Measurements from ENCODE around the gene METTL26. TPM values are rescaled to one million over a fixed set of nuclear protein-coding genes. Genes with fewer than 3 reads are reported as not detected.

METTL26 gene
- total and polyA plus RNA-seq, 2 experiments from 2014 or later: 77.9 to 155 TPM

DNA sequence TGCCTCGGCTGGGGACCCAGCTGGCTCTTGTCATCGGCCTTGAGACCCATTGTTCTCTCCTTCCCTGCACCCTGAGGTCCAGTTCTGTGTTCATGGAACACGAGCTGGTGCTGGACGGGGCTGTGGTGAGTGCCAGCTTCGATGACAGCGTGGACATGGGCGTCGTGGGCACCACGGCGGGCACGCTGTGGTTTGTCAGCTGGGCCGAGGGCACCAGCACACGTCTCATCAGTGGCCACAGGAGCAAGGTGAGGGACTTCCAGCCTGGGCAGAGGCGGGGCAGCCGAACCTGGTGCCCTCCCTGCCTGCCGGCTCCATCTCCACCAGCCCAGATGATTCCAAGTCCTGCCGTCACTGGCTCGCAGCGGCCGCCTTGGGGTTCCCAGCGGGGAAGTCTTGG lies 26.5 kb upstream of the METTL26 start:
- no peaks in the 10 kb centered on the region for H3K36me3 ChIP-seq (replicated peaks; ENCODE audit: insufficient read depth, low read depth)
- 98% methylated on average over 21 of the region's 21 CpGs for WGBS (ENCODE audit: low lambda C conversion rate, missing lambda C conversion rate)

DNA sequence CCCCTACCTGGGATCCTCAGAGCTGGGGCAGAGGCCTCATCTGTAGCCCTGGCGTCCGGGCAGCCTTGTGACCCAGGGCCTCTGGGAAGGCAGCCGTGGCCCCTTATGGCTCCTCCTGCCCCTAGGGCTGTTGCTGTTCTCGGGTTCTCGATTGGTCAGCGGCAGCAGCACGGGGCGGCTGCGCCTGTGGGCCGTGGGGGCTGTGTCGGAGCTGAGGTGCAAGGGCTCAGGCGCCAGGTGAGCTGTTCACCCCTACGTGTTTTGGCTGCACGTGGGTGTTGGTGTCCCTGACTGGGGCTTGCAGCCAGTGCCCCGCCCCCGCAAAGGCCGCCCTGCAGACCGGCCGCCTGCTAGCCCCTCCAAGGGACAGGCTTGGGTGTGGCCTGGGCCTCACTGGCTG lies 26.0 kb upstream of the METTL26 start:
- Histone ChIP-seq H2AFZ (no peak overlapping the region), H3K27me3 (no peaks in the 10 kb centered on the region), H3K9me3 (ENCODE audit: low read depth) (no peaks in the 10 kb centered on the region), H4K20me1 (ENCODE audit: insufficient read depth, poor library complexity, severe bottlenecking) (no peaks in the 10 kb centered on the region), H3K9me2 (replicated peaks; ENCODE audit: insufficient read depth) (no peaks in the 10 kb centered on the region), H3K27ac (no peak overlapping the region), H3K79me2 (no peaks in the 10 kb centered on the region), H3K4me3 (no peak overlapping the region), H3K4me2 (no peak overlapping the region), H3K4me1 (ENCODE audit: insufficient read depth) (peaks cover 3% of the 10 kb centered on the region), H3K36me3 (replicated peaks; ENCODE audit: insufficient read depth, low read depth) (no peaks in the 10 kb centered on the region)
- WGBS (ENCODE audit: low lambda C conversion rate, missing lambda C conversion rate): 98% methylated on average over 19 of the region's 19 CpGs
- no peak for DNase-seq (ENCODE audit: low spot score)
- TF ChIP-seq EZH2phosphoT487 (IDR thresholded peaks at IDR 0.05; ENCODE audit: low read depth, severe bottlenecking, unreplicated experiment): no peak
- TF ChIP-seq EZH2 (IDR thresholded peaks at IDR 0.05; ENCODE audit: borderline replicate concordance): no peak
- TF ChIP-seq, protein P1, sequence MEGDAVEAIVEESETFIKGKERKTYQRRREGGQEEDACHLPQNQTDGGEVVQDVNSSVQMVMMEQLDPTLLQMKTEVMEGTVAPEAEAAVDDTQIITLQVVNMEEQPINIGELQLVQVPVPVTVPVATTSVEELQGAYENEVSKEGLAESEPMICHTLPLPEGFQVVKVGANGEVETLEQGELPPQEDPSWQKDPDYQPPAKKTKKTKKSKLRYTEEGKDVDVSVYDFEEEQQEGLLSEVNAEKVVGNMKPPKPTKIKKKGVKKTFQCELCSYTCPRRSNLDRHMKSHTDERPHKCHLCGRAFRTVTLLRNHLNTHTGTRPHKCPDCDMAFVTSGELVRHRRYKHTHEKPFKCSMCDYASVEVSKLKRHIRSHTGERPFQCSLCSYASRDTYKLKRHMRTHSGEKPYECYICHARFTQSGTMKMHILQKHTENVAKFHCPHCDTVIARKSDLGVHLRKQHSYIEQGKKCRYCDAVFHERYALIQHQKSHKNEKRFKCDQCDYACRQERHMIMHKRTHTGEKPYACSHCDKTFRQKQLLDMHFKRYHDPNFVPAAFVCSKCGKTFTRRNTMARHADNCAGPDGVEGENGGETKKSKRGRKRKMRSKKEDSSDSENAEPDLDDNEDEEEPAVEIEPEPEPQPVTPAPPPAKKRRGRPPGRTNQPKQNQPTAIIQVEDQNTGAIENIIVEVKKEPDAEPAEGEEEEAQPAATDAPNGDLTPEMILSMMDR (IDR thresholded peaks at IDR 0.05; ENCODE audit: poor library complexity): no peak

More for the DNA sequence above, 26.5 kb upstream of the METTL26 start:
- Histone ChIP-seq H2AFZ (no peak overlapping the region), H3K9me2 (replicated peaks; ENCODE audit: insufficient read depth) (no peaks in the 10 kb centered on the region), H3K27ac (no peak overlapping the region), H3K4me2 (no peak overlapping the region), H4K20me1 (ENCODE audit: insufficient read depth, poor library complexity, severe bottlenecking) (no peaks in the 10 kb centered on the region), H3K27me3 (no peaks in the 10 kb centered on the region), H3K4me1 (ENCODE audit: insufficient read depth) (peaks cover 5% of the 10 kb centered on the region), H3K4me3 (no peak overlapping the region), H3K9me3 (ENCODE audit: low read depth) (no peaks in the 10 kb centered on the region), H3K79me2 (no peaks in the 10 kb centered on the region)
- DNase-seq (ENCODE audit: low spot score): no peak
- TF ChIP-seq EZH2phosphoT487 (IDR thresholded peaks at IDR 0.05; ENCODE audit: low read depth, severe bottlenecking, unreplicated experiment) (no peak), EZH2 (IDR thresholded peaks at IDR 0.05; ENCODE audit: borderline replicate concordance) (no peak)
- TF ChIP-seq, protein P1 (IDR thresholded peaks at IDR 0.05; ENCODE audit: poor library complexity): no peak

DNA sequence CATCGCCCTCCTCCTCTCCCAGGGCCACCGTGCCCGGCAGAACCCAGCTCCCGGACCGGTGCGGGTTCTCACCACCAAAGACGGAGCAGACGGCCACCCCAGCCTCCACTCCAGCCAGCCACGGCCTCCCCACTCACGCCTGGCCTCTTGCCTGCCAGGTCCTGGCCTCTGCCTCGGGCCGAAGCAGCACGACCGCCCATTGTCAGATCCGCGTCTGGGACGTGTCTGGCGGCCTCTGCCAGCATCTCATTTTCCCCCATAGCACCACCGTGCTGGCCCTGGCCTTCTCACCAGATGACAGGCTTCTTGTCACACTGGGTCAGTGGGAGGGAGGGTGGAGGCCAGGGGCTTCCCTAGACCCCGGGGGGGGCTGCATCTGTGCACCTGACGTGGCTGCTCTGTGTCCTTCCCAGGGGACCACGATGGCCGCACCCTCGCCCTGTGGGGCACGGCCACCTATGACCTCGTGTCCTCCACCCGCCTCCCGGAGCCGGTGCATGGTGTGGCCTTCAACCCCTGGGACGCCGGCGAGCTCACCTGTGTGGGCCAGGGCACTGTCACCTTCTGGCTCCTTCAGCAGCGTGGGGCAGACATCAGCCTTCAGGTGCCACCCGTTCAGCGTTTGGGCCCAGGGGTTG lies 25.2 kb upstream of the METTL26 start:
- Histone ChIP-seq H3K27ac (no peak overlapping the region), H3K4me1 (ENCODE audit: insufficient read depth) (peaks cover 3% of the 10 kb centered on the region), H2AFZ (no peak overlapping the region), H3K27me3 (no peaks in the 10 kb centered on the region), H3K9me2 (replicated peaks; ENCODE audit: insufficient read depth) (no peaks in the 10 kb centered on the region), H3K4me2 (no peak overlapping the region), H3K36me3 (replicated peaks; ENCODE audit: insufficient read depth, low read depth) (no peaks in the 10 kb centered on the region), H4K20me1 (ENCODE audit: insufficient read depth, poor library complexity, severe bottlenecking) (no peaks in the 10 kb centered on the region), H3K4me3 (no peak overlapping the region), H3K9me3 (ENCODE audit: low read depth) (no peaks in the 10 kb centered on the region), H3K79me2 (no peaks in the 10 kb centered on the region)
- TF ChIP-seq EZH2phosphoT487 (IDR thresholded peaks at IDR 0.05; ENCODE audit: low read depth, severe bottlenecking, unreplicated experiment) (no peak), EZH2 (IDR thresholded peaks at IDR 0.05; ENCODE audit: borderline replicate concordance) (no peak)
- TF ChIP-seq, protein P1 (IDR thresholded peaks at IDR 0.05; ENCODE audit: poor library complexity): no peak
- 85% methylated on average over 31 of the region's 35 CpGs for WGBS (ENCODE audit: low lambda C conversion rate, missing lambda C conversion rate)
- no peak for DNase-seq (ENCODE audit: low spot score)
